ENCODE data around the gene ABTB2. TPM values are rescaled to one million over a fixed set of nuclear protein-coding genes. Genes with fewer than 3 reads are reported as not detected.

Gene ABTB2
- total RNA-seq, 1 experiment from 2014 or later: 3.6 TPM

GRCh38 chr11:34309965-34310364 is 47.8 kb downstream of the ABTB2 start:
- intact Hi-C loops (cut with micrococcal nuclease; ENCODE audit: unreplicated experiment): loop anchor here (10.0 kb wide), 1 partner anchor 1475 kb away; no protein-coding TSS in a partner anchor
- no peak overlapping the region for H3K4me3 ChIP-seq (ENCODE audit: low read depth, low read length)
- Mint-ChIP-seq H3K4me1 (ENCODE audit: low read depth, unreplicated experiment) (no peaks in the 10 kb centered on the region), H3K9me3 (ENCODE audit: unreplicated experiment) (no peaks in the 10 kb centered on the region), H3K27ac (ENCODE audit: unreplicated experiment) (no peak overlapping the region), H3K27me3 (ENCODE audit: insufficient read depth, unreplicated experiment) (no peaks in the 10 kb centered on the region), H3K36me3 (ENCODE audit: insufficient read depth, unreplicated experiment) (no peaks in the 10 kb centered on the region), H3K4me3 (ENCODE audit: unreplicated experiment) (no peak overlapping the region)
- peaks cover 4% of the 10 kb centered on the region; the same call in 1 of the 2 replicates for H3K4me1 ChIP-seq
- no peaks in the 10 kb centered on the region for H3K36me3 ChIP-seq (ENCODE audit: control insufficient read depth, insufficient read depth, low read length)
- no TSS peak for BruUV-seq (replicated peaks)
- DNase-seq: no peak
- ChIA-PET CTCF (no interaction called here), POLR2A (no interaction called here)
- no peak for TF ChIP-seq CTCF (IDR thresholded peaks at IDR 0.05; ENCODE audit: insufficient read depth in 1 of 2, low read depth in 1 of 2, low read length in 1 of 2, severe bottlenecking in 1 of 2, unreplicated experiment in 1 of 2)
- no peaks in the 10 kb centered on the region for H3K27me3 ChIP-seq (replicated peaks; ENCODE audit: control insufficient read depth, insufficient read depth, low read length)
- no peaks in the 10 kb centered on the region for H3K9me3 ChIP-seq

GRCh38 chr11:34308913-34309585 is 48.8 kb downstream of the ABTB2 start:
- no peaks in the 10 kb centered on the region for H3K36me3 ChIP-seq (ENCODE audit: control insufficient read depth, insufficient read depth, low read length)
- no peaks in the 10 kb centered on the region for H3K4me1 Mint-ChIP-seq (ENCODE audit: low read depth, unreplicated experiment)
- no peak overlapping the region for H3K4me3 Mint-ChIP-seq (ENCODE audit: unreplicated experiment)
- DNase-seq: peak in 1 of 2 experiments; percentile 18
- CTCF ChIA-PET: no interaction called here
- no peaks in the 10 kb centered on the region for H3K9me3 ChIP-seq
- H3K27me3 ChIP-seq (replicated peaks; ENCODE audit: control insufficient read depth, insufficient read depth, low read length): no peaks in the 10 kb centered on the region
- H3K4me1 ChIP-seq: peaks cover 4% of the 10 kb centered on the region; the same call in 1 of the 2 replicates
- no peak overlapping the region for H3K4me3 ChIP-seq (ENCODE audit: low read depth, low read length)
- POLR2A ChIA-PET: no interaction called here
- intact Hi-C loops (cut with micrococcal nuclease; ENCODE audit: unreplicated experiment): loop anchor here (10.0 kb wide), 1 partner anchor 1474 kb away; no protein-coding TSS in a partner anchor
- H3K36me3 Mint-ChIP-seq (ENCODE audit: insufficient read depth, unreplicated experiment): no peaks in the 10 kb centered on the region
- TF ChIP-seq CTCF (IDR thresholded peaks at IDR 0.05; ENCODE audit: insufficient read depth in 1 of 2, low read depth in 1 of 2, low read length in 1 of 2, severe bottlenecking in 1 of 2, unreplicated experiment in 1 of 2): peak in 1 of 2 experiments; percentile 7
- H3K27ac Mint-ChIP-seq (ENCODE audit: unreplicated experiment): no peak overlapping the region
- no peaks in the 10 kb centered on the region for H3K27me3 Mint-ChIP-seq (ENCODE audit: insufficient read depth, unreplicated experiment)
- no peaks in the 10 kb centered on the region for H3K9me3 Mint-ChIP-seq (ENCODE audit: unreplicated experiment)
- no TSS peak for BruUV-seq (replicated peaks)

GRCh38 chr11:34308049-34308912 is 49.5 kb downstream of the ABTB2 start:
- Mint-ChIP-seq H3K4me1 (ENCODE audit: low read depth, unreplicated experiment) (no peaks in the 10 kb centered on the region), H3K4me3 (ENCODE audit: unreplicated experiment) (no peak overlapping the region), H3K27me3 (ENCODE audit: insufficient read depth, unreplicated experiment) (no peaks in the 10 kb centered on the region), H3K36me3 (ENCODE audit: insufficient read depth, unreplicated experiment) (no peaks in the 10 kb centered on the region), H3K27ac (ENCODE audit: unreplicated experiment) (no peak overlapping the region), H3K9me3 (ENCODE audit: unreplicated experiment) (no peaks in the 10 kb centered on the region)
- no peaks in the 10 kb centered on the region for H3K36me3 ChIP-seq (ENCODE audit: control insufficient read depth, insufficient read depth, low read length)
- peaks cover 3% of the 10 kb centered on the region; the same call in 1 of the 2 replicates for H3K4me1 ChIP-seq
- intact Hi-C loops (cut with micrococcal nuclease; ENCODE audit: unreplicated experiment): loop anchor here (10.0 kb wide), 1 partner anchor 1473 kb away; no protein-coding TSS in a partner anchor
- H3K27me3 ChIP-seq (replicated peaks; ENCODE audit: control insufficient read depth, insufficient read depth, low read length): no peaks in the 10 kb centered on the region
- POLR2A ChIA-PET: no interaction called here
- TF ChIP-seq CTCF (IDR thresholded peaks at IDR 0.05; ENCODE audit: insufficient read depth in 1 of 2, low read depth in 1 of 2, low read length in 1 of 2, severe bottlenecking in 1 of 2, unreplicated experiment in 1 of 2): no peak
- CTCF ChIA-PET: interaction anchor here (0.6 kb wide), 1 partner anchor 134 kb away, joined by 3 read pairs; no protein-coding TSS in a partner anchor
- no TSS peak for BruUV-seq (replicated peaks)
- no peaks in the 10 kb centered on the region for H3K9me3 ChIP-seq
- no peak for DNase-seq
- no peak overlapping the region for H3K4me3 ChIP-seq (ENCODE audit: low read depth, low read length)

Data from Caco-2 (cell line).